GM10248 (cell line): Measurements from ENCODE around the gene POSTN.
"Not testable (repeated sequence)": the region's sequence is repeated elsewhere in the genome, so short reads cannot be mapped to it uniquely, and the experiment has no call there.

ENCODE experiments used
- CTCF ChIA-PET: fragments of 300-600 bp; sonication (Branson Sonifier 250); formaldehyde crosslinking; extraction: SDS; loops from one replicate; lab custom pipeline; 2021; ENCODE audit warnings: antibody characterized with exemption; lab: Yijun Ruan, JAX
- POLR2A ChIA-PET: fragments of 350-650 bp; sonication (Branson Sonifier 250); formaldehyde crosslinking; extraction: SDS; loops from one replicate; lab custom pipeline; 2020; ENCODE audit warnings: antibody characterized with exemption; lab: Yijun Ruan, JAX
- DNase-seq: peaks from one replicate; pipeline ENCODE4 v3.0.0; 2012; ENCODE audit errors: extremely low spot score
- CTCF ChIP-seq: IDR thresholded peaks from 2 replicates; pipeline ENCODE4 v1.5.1; 2012; ENCODE audit warnings: mild to moderate bottlenecking, low read depth; ENCODE audit errors: extremely low read depth, missing control alignments, control extremely low read depth

POSTN gene

GRCh38 chr13:37587236-37587635, 11.3 kb downstream of the POSTN start:
- no peak for DNase-seq
- POLR2A ChIA-PET, result no interaction called here
- CTCF ChIA-PET, result no interaction called here
- no peak for TF ChIP-seq CTCF

- no peak for TF ChIP-seq CTCF
- ChIA-PET POLR2A (no interaction called here), CTCF (no interaction called here)
- DNase-seq, result no peak
Observed at GRCh38 chr13:37586164-37586563, 12.4 kb downstream of the POSTN start.

DNA sequence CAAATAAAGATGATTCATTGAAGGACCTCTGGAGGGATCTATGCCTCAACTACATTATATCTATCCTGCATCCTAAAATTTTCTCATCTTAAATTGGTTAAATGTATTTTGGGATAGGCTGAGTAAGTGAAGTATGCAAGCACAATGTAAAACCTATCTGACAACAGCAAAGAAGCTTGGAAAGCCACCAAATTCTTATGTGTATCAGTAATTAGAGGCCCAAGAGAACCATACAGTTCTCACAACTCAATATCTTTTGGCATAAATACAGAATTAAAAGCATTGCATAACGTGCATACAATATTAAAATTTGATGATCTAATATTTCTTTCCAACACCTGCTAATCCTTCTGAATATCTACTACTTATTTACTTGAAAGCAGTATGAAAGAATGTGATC, 13.0 kb downstream of the POSTN start:
- POLR2A ChIA-PET, result no interaction called here
- no peak for DNase-seq
- TF ChIP-seq CTCF, result no peak
- CTCF ChIA-PET, result no interaction called here

GRCh38 chr13:37576601-37577000, 22.0 kb downstream of the POSTN start:
- no peak for DNase-seq
- TF ChIP-seq CTCF, result no peak
- ChIA-PET CTCF (interaction anchor here (1.3 kb wide), 1 partner anchor 9 kb away, joined by 4 read pairs; no protein-coding TSS in a partner anchor), POLR2A (no interaction called here)

- TF ChIP-seq CTCF, result no peak
Observed at GRCh38 chr13:37565425-37565824, 33.1 kb downstream of the POSTN start.

GRCh38 chr13:37561031-37561430, 37.5 kb downstream of the POSTN start:
- DNase-seq, result no peak
- ChIA-PET CTCF (interaction anchor here (0.9 to 1.2 kb wide), 2 partner anchors 38 to 445 kb away, joined by 3 read pairs; no protein-coding TSS in a partner anchor), POLR2A (no interaction called here)
- TF ChIP-seq CTCF, result no peak

More at GRCh38 chr13:37565425-37565824, 33.1 kb downstream of the POSTN start:
- DNase-seq, result no peak
- CTCF ChIA-PET, result no interaction called here
- POLR2A ChIA-PET, result no interaction called here

DNA sequence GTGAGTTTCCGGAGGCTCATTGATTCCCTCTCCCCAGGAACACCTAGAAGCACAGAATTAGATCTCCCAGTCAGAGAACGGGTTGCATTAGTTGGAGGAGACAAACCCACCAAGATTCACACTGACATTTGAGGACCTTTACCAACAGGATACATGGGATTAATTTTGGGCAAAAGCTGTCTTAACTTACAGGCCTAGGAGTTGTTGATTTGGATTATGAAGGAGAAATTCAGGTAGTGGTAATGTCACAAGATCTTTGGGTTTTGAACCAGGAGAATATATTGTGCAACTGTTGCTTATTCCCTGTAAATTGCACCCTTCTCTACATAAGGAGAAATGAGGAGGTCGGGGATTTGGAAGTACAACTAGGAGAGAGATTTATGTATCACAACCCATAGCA, 38.0 kb downstream of the POSTN start:
- no peak for TF ChIP-seq CTCF
- ChIA-PET CTCF (no interaction called here), POLR2A (no interaction called here)
- DNase-seq, result no peak

GRCh38 chr13:37558766-37559165, 39.8 kb downstream of the POSTN start:
- CTCF ChIA-PET, DNase-seq, POLR2A ChIA-PET: not testable (repeated sequence)
